Trophoblast cell (in vitro differentiated cells and primary cell): ENCODE measurements around the gene SNED1.

Experiments
- DNase-seq, 2 donors: peaks; one replicate each; pipeline ENCODE4 v3.0.0-alpha.2; 2016
- H2AFZ ChIP-seq: 2 replicates; pipeline ENCODE4 v1.6.1; 2013; ENCODE audit warnings: low read length, moderate library complexity, mild to moderate bottlenecking; ENCODE audit not compliant: insufficient read depth, poor library complexity
- H2AK5ac ChIP-seq: 2 replicates; pipeline ENCODE4 v1.6.1; 2013; ENCODE audit warnings: mild to moderate bottlenecking, low read length
- H2BK120ac ChIP-seq: 2 replicates; pipeline ENCODE4 v1.6.1; 2013; ENCODE audit warnings: low read length, mild to moderate bottlenecking, moderate library complexity; ENCODE audit not compliant: insufficient read depth, poor library complexity
- H2BK12ac ChIP-seq: 2 replicates; pipeline ENCODE4 v1.6.1; 2013; ENCODE audit warnings: mild to moderate bottlenecking, low read length, moderate library complexity
- H2BK5ac ChIP-seq: 2 replicates; pipeline ENCODE4 v1.6.1; 2013; ENCODE audit warnings: low read length, low read depth, moderate library complexity, mild to moderate bottlenecking; ENCODE audit not compliant: poor library complexity
- H3K14ac ChIP-seq: 2 replicates; pipeline ENCODE4 v1.6.1; 2013; ENCODE audit warnings: mild to moderate bottlenecking, low read length
- H3K18ac ChIP-seq: 2 replicates; pipeline ENCODE4 v1.6.1; 2013; ENCODE audit warnings: mild to moderate bottlenecking, low read length
- H3K23ac ChIP-seq: 2 replicates; pipeline ENCODE4 v1.6.1; 2013; ENCODE audit warnings: low read length
- H3K27ac ChIP-seq: 2 replicates; pipeline ENCODE4 v1.5.1; 2013; ENCODE audit warnings: low read depth, mild to moderate bottlenecking, inconsistent platforms, low read length, moderate library complexity
- H3K27me3 ChIP-seq: 2 replicates; pipeline ENCODE4 v1.6.1; 2013; ENCODE audit warnings: inconsistent platforms, mild to moderate bottlenecking, low read length, moderate library complexity; ENCODE audit not compliant: insufficient read depth
- H3K36me3 ChIP-seq, 2 experiments: 1 replicate in 1 of 2; 2 replicates in 1 of 2; pipeline ENCODE4 v1.6.1; 2013; ENCODE audit warnings: low read length in 2 of 2, mild to moderate bottlenecking in 2 of 2, moderate library complexity in 1 of 2; ENCODE audit not compliant: insufficient read depth in 2 of 2, control insufficient read depth in 1 of 2
- H3K4ac ChIP-seq: 2 replicates; pipeline ENCODE4 v1.6.1; 2013; ENCODE audit warnings: low read depth, mild to moderate bottlenecking, low read length, moderate library complexity
- H3K4me1 ChIP-seq, 2 experiments: 1 replicate in 1 of 2; 2 replicates in 1 of 2; pipeline ENCODE4 v1.6.1; 2013; ENCODE audit warnings: low read length in 2 of 2, mild to moderate bottlenecking in 2 of 2, moderate library complexity in 1 of 2; ENCODE audit not compliant: insufficient read depth in 2 of 2, control insufficient read depth in 1 of 2
- H3K4me2 ChIP-seq: 2 replicates; pipeline ENCODE4 v1.6.1; 2013; ENCODE audit warnings: inconsistent platforms, mild to moderate bottlenecking, low read length, moderate library complexity
- H3K4me3 ChIP-seq: 2 replicates; pipeline ENCODE4 v1.5.1; 2013; ENCODE audit warnings: mild to moderate bottlenecking, low read depth, low read length, inconsistent platforms
- H3K79me1 ChIP-seq: one replicate; pipeline ENCODE4 v1.6.1; 2013; ENCODE audit warnings: low read length
- H3K79me2 ChIP-seq: 2 replicates; pipeline ENCODE4 v1.6.1; 2013; ENCODE audit warnings: low read length, mild to moderate bottlenecking; ENCODE audit not compliant: control insufficient read depth, insufficient read depth, poor library complexity
- H3K9ac ChIP-seq: 2 replicates; pipeline ENCODE4 v1.6.1; 2013; ENCODE audit warnings: mild to moderate bottlenecking, low read length
- H3K9me3 ChIP-seq: 2 replicates; pipeline ENCODE4 v1.6.1; 2013; ENCODE audit warnings: low read depth, mild to moderate bottlenecking, control low read depth, inconsistent platforms, low read length; ENCODE audit not compliant: insufficient read depth
- H4K12ac ChIP-seq: 2 replicates; pipeline ENCODE4 v1.6.1; 2013; ENCODE audit warnings: low read depth, mild to moderate bottlenecking, low read length, moderate library complexity
- H4K8ac ChIP-seq: 2 replicates; pipeline ENCODE4 v1.6.1; 2013; ENCODE audit warnings: low read depth, mild to moderate bottlenecking, low read length, moderate library complexity
- H4K91ac ChIP-seq: one replicate; pipeline ENCODE4 v1.6.1; 2013; ENCODE audit warnings: low read depth, mild to moderate bottlenecking, low read length, moderate library complexity
- whole genome bisulfite sequencing: extraction: QIAGEN DNeasy Blood & Tissue Kit; methylation state at CpG from one replicate; pipeline ENCODE4 v1.1.7; 2013; ENCODE audit warnings: missing lambda C conversion rate; ENCODE audit not compliant: insufficient read length, insufficient coverage; ENCODE audit errors: extremely low coverage; 5-methylcytosine and 5-hydroxymethylcytosine counted together

Gene SNED1

GRCh38 chr2:240996161-240996833 lies 2.1 kb upstream of the SNED1 start:
- H3K23ac ChIP-seq = no peak overlapping the region
- peaks cover 0 to 10% of the 10 kb centered on the region in 2 experiments for H3K4me1 ChIP-seq
- H3K14ac ChIP-seq = no peak overlapping the region
- no peak overlapping the region for H4K8ac ChIP-seq
- no peak overlapping the region for H3K27ac ChIP-seq
- H3K9ac ChIP-seq = no peak overlapping the region
- no peak overlapping the region for H2BK120ac ChIP-seq
- no peak overlapping the region for H2BK5ac ChIP-seq
- H3K4ac ChIP-seq = no peak overlapping the region
- no peak overlapping the region for H3K4me3 ChIP-seq
- no peak overlapping the region for H4K12ac ChIP-seq
- no peaks in the 10 kb centered on the region for H3K36me3 ChIP-seq
- peaks cover 2% of the 10 kb centered on the region for H3K79me1 ChIP-seq
- H3K4me2 ChIP-seq = no peak overlapping the region
- H2BK12ac ChIP-seq = no peak overlapping the region
- no peaks in the 10 kb centered on the region for H3K79me2 ChIP-seq
- H2AK5ac ChIP-seq = no peak overlapping the region
- H3K9me3 ChIP-seq = peaks cover 11% of the 10 kb centered on the region
- H3K18ac ChIP-seq = no peak overlapping the region
- no peak overlapping the region for H4K91ac ChIP-seq
- H3K27me3 ChIP-seq = peaks cover 11% of the 10 kb centered on the region
- DNase-seq = no peak
- WGBS = no CpG with 5 or more reads among the region's 19 CpGs
- no peak overlapping the region for H2AFZ ChIP-seq

GRCh38 chr2:240996834-240997140 lies 1.6 kb upstream of the SNED1 start:
- H3K4me3 ChIP-seq = no peak overlapping the region
- WGBS = no CpG with 5 or more reads among the region's 13 CpGs
- no peaks in the 10 kb centered on the region for H3K36me3 ChIP-seq
- no peak overlapping the region for H4K12ac ChIP-seq
- peaks cover 11% of the 10 kb centered on the region for H3K27me3 ChIP-seq
- H2BK12ac ChIP-seq = no peak overlapping the region
- H4K8ac ChIP-seq = no peak overlapping the region
- H3K4ac ChIP-seq = no peak overlapping the region
- H4K91ac ChIP-seq = no peak overlapping the region
- peaks cover 2% of the 10 kb centered on the region for H3K79me1 ChIP-seq
- no peak overlapping the region for H3K23ac ChIP-seq
- H3K9ac ChIP-seq = no peak overlapping the region
- no peak overlapping the region for H2AK5ac ChIP-seq
- no peak overlapping the region for H3K18ac ChIP-seq
- no peaks in the 10 kb centered on the region for H3K79me2 ChIP-seq
- H3K9me3 ChIP-seq = peaks cover 11% of the 10 kb centered on the region
- no peak overlapping the region for H2AFZ ChIP-seq
- peaks cover 0 to 10% of the 10 kb centered on the region in 2 experiments for H3K4me1 ChIP-seq
- no peak overlapping the region for H3K4me2 ChIP-seq
- H2BK5ac ChIP-seq = no peak overlapping the region
- no peak overlapping the region for H3K27ac ChIP-seq
- no peak overlapping the region for H2BK120ac ChIP-seq
- H3K14ac ChIP-seq = no peak overlapping the region
- DNase-seq = no peak

DNA sequence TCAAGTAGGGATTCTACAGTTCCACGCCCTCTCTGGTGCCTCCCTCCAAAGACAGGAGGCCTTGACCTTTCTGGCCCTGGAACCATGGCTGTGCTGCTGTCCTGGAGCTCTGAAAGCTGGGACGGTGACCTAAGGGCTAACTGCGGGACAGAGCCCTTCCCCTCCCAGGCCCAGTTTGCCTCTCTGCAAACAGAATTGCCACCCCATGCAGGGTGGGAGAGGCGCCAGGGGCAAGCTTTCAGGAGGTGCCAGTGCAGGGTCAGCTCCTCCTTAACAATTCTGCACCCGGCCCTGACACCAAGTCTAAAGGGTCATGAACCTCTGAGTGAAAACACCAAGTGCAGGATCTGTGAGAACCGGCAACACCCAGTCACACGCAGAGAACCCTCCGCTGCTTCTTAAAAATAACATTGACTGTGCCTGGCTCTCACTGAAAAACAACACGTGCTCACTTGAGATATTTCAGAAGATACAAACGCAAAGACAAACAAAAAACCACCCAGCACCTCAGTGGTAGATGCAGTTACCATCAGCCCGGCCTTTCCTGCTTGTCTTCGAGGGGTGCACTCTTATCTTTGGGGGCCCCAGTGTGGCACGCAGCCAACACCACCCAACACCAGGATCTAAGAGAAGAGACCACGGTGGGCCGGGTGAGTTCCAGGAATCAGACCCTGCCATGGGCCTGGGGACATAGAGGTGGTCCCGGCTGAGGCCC lies 1.1 kb upstream of the SNED1 start:
- Histone ChIP-seq H3K4me2 (no peak overlapping the region), H3K27ac (no peak overlapping the region), H3K27me3 (peaks cover 11% of the 10 kb centered on the region), H2BK5ac (no peak overlapping the region), H3K79me2 (no peaks in the 10 kb centered on the region), H2AK5ac (no peak overlapping the region), H2BK120ac (no peak overlapping the region), H4K8ac (no peak overlapping the region), H3K79me1 (peaks cover 2% of the 10 kb centered on the region), H3K18ac (no peak overlapping the region), H3K4me1 (peaks cover 0 to 10% of the 10 kb centered on the region in 2 experiments), H3K9ac (no peak overlapping the region), H3K14ac (no peak overlapping the region), H3K4ac (no peak overlapping the region), H4K12ac (no peak overlapping the region), H2AFZ (no peak overlapping the region), H4K91ac (no peak overlapping the region), H3K4me3 (no peak overlapping the region), H3K9me3 (peaks cover 11% of the 10 kb centered on the region), H3K36me3 (no peaks in the 10 kb centered on the region), H3K23ac (no peak overlapping the region), H2BK12ac (no peak overlapping the region)
- no peak for DNase-seq
- WGBS = no CpG with 5 or more reads among the region's 16 CpGs

DNA sequence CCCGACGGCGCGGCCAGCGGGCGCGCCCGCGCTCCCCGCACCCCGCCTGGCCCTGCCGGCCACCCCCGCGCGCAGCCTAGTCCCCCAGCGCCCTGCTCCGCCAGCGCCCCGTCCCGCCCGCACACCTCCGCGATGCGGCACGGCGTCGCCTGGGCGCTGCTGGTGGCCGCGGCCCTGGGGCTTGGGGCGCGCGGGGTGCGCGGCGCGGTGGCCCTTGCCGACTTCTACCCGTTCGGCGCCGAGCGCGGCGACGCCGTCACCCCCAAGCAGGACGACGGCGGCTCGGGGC lies 232 bp downstream of the SNED1 start:
- H3K18ac ChIP-seq = no peak overlapping the region
- no peak overlapping the region for H3K9ac ChIP-seq
- no CpG with 5 or more reads among the region's 51 CpGs for WGBS
- H4K91ac ChIP-seq = no peak overlapping the region
- no peak overlapping the region for H3K4ac ChIP-seq
- H4K8ac ChIP-seq = no peak overlapping the region
- no peak overlapping the region for H2BK12ac ChIP-seq
- H3K9me3 ChIP-seq = peaks cover 19% of the 10 kb centered on the region
- peak overlapping the region; percentile 75 for H3K4me2 ChIP-seq
- no peak for DNase-seq
- peaks cover 2% of the 10 kb centered on the region for H3K79me1 ChIP-seq
- peaks cover 11% of the 10 kb centered on the region for H3K27me3 ChIP-seq
- H3K27ac ChIP-seq = no peak overlapping the region
- no peak overlapping the region for H2BK120ac ChIP-seq
- no peak overlapping the region for H2BK5ac ChIP-seq
- H3K14ac ChIP-seq = no peak overlapping the region
- H4K12ac ChIP-seq = no peak overlapping the region
- H3K79me2 ChIP-seq = no peaks in the 10 kb centered on the region
- H2AFZ ChIP-seq = no peak overlapping the region
- no peaks in the 10 kb centered on the region for H3K36me3 ChIP-seq
- no peak overlapping the region for H3K23ac ChIP-seq
- H3K4me3 ChIP-seq = peak overlapping the region; percentile 54
- peaks cover 0 to 10% of the 10 kb centered on the region in 2 experiments for H3K4me1 ChIP-seq
- no peak overlapping the region for H2AK5ac ChIP-seq
